C4-2B (cell line): Measurements from ENCODE around the gene LIX1.

Source experiments
- ZFX ChIP-seq: fragments of 450-650 bp; IDR thresholded peaks from 2 replicates; pipeline ENCODE4 v1.6.1; 2017
- TF ChIP-seq, protein P1 (sequence below): fragments of 450-650 bp; conservative IDR thresholded peaks from 2 replicates; pipeline ENCODE4 v1.5.1; 2017; ENCODE audit warnings: mild to moderate bottlenecking

- TF ChIP-seq, protein P1, sequence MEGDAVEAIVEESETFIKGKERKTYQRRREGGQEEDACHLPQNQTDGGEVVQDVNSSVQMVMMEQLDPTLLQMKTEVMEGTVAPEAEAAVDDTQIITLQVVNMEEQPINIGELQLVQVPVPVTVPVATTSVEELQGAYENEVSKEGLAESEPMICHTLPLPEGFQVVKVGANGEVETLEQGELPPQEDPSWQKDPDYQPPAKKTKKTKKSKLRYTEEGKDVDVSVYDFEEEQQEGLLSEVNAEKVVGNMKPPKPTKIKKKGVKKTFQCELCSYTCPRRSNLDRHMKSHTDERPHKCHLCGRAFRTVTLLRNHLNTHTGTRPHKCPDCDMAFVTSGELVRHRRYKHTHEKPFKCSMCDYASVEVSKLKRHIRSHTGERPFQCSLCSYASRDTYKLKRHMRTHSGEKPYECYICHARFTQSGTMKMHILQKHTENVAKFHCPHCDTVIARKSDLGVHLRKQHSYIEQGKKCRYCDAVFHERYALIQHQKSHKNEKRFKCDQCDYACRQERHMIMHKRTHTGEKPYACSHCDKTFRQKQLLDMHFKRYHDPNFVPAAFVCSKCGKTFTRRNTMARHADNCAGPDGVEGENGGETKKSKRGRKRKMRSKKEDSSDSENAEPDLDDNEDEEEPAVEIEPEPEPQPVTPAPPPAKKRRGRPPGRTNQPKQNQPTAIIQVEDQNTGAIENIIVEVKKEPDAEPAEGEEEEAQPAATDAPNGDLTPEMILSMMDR, result no peak
- TF ChIP-seq ZFX, result no peak
Measured at GRCh38 chr5:97127727-97128126, 14.7 kb downstream of the LIX1 start.
